HCT116 (cell line): Measurements from ENCODE around the gene UBE2O. TPM values are rescaled to one million over a fixed set of nuclear protein-coding genes. Genes with fewer than 3 reads are reported as not detected.

Experiments used
- ATAC-seq: fragments of 200-7000 bp; cut with Tn5 transposase; 2 replicates; pipeline ENCODE4 v1.9.1; 2020; ENCODE audit warnings: mild to moderate bottlenecking, moderate library complexity
- BruUV-seq: library from RNA; stranded (reverse); fragments of 400-500 nt; replicated peaks from 2 replicates; lab custom pipeline; 2021; lab: Mats Ljungman, UMichigan
- CTCF ChIA-PET: fragments of 300-600 bp; sonication (Branson Sonifier 250); formaldehyde crosslinking; loops from one replicate; lab custom pipeline; 2021; ENCODE audit warnings: antibody characterized with exemption; lab: Charles Lee
- POLR2A ChIA-PET: fragments of 300-600, 350-600 bp; sonication (Branson Sonifier 250); formaldehyde crosslinking; loops from one replicate; lab custom pipeline; 2021; ENCODE audit warnings: antibody characterized with exemption; lab: Charles Lee
- RAD21 ChIA-PET, 2 experiments: fragments of 300-600 bp; sonication (Branson Sonifier 250); formaldehyde crosslinking; loops; one replicate each; lab custom pipeline; 2023; ENCODE audit warnings: low total read pairs in 2 of 2; ENCODE audit not compliant: uncharacterized antibody in 2 of 2, unreplicated experiment in 2 of 2, low non-redundant PET in 1 of 2; lab: Charles Lee
- DNase-seq: peaks from one replicate; pipeline ENCODE4 v3.0.0-alpha.2; 2010; ENCODE audit warnings: low read depth, low spot score
- H2AFZ ChIP-seq: fragments of 200-600 bp; shearing (Covaris generic), sonication (generic); 2 replicates; pipeline ENCODE4 v1.6.1; 2017; ENCODE audit warnings: low read depth, mixed run types, mixed read lengths, antibody characterized with exemption, low read length; ENCODE audit not compliant: poor library complexity, severe bottlenecking
- H3K27ac ChIP-seq: 2 replicates; pipeline ENCODE4 v1.5.1; 2012; ENCODE audit warnings: low read depth, low read length
- H3K27me3 ChIP-seq: fragments of 200-600 bp; sonication (generic); 2 replicates; pipeline ENCODE4 v1.6.1; 2016; ENCODE audit warnings: mixed run types, low read length, mixed read lengths; ENCODE audit not compliant: insufficient read depth
- H3K36me3 ChIP-seq, 2 experiments: fragments of 200-500 bp in 1 of 2; fragments of 200-600 bp in 1 of 2; sonication (Bioruptor generic) in 1 of 2; sonication (generic) in 1 of 2; 2 replicates each; pipeline versions ENCODE4 v1.5.1 to v1.6.1; 2014 to 2016; ENCODE audit warnings: low read length in 2 of 2, inconsistent platforms in 1 of 2, mixed read lengths in 1 of 2, mixed run types in 1 of 2; ENCODE audit not compliant: insufficient read depth in 2 of 2, control insufficient read depth in 1 of 2
- H3K4me1 ChIP-seq, 2 experiments: fragments of 200-600 bp in 1 of 2; sonication (generic) in 1 of 2; 2 replicates each; pipeline versions ENCODE4 v1.5.1 to v1.6.1; 2012 to 2017; ENCODE audit warnings: low read length in 2 of 2, inconsistent platforms in 1 of 2, mild to moderate bottlenecking in 1 of 2, mixed read lengths in 1 of 2, mixed run types in 1 of 2, moderate library complexity in 1 of 2; ENCODE audit not compliant: insufficient read depth in 2 of 2, control insufficient read depth in 1 of 2
- H3K4me2 ChIP-seq: fragments of 200-600 bp; sonication (generic); 2 replicates; pipeline ENCODE4 v1.6.1; 2017; ENCODE audit warnings: mixed run types, low read length, mixed read lengths
- H3K4me3 ChIP-seq, 2 experiments: fragments of 200-600 bp in 1 of 2; sonication (generic) in 1 of 2; replicated peaks in 1 of 2; 2 replicates each; pipeline ENCODE4 v1.5.1; 2011 to 2016; ENCODE audit warnings: low read length in 2 of 2, control low read depth in 1 of 2, low read depth in 1 of 2, mild to moderate bottlenecking in 1 of 2, mixed read lengths in 1 of 2, mixed run types in 1 of 2
- H3K79me2 ChIP-seq: fragments of 200-600 bp; sonication (generic); 2 replicates; pipeline ENCODE4 v1.6.1; 2017; ENCODE audit warnings: mild to moderate bottlenecking, mixed run types, low read length, moderate library complexity, mixed read lengths; ENCODE audit not compliant: insufficient read depth
- H3K9ac ChIP-seq: fragments of 200-600 bp; sonication (generic); 2 replicates; pipeline ENCODE4 v1.6.1; 2016; ENCODE audit warnings: low read length, mixed read lengths
- H3K9me2 ChIP-seq: fragments of 200-600 bp; sonication (generic), shearing (Covaris generic); 2 replicates; pipeline ENCODE4 v1.6.1; 2017; ENCODE audit warnings: mixed run types, mild to moderate bottlenecking, moderate library complexity; ENCODE audit not compliant: insufficient read depth
- H3K9me3 ChIP-seq, 2 experiments: fragments of 200-500 bp in 1 of 2; fragments of 200-600 bp in 1 of 2; sonication (Bioruptor generic) in 1 of 2; sonication (generic) in 1 of 2; 2 replicates each; pipeline ENCODE4 v1.6.1; 2014 to 2017; ENCODE audit warnings: low read length in 2 of 2, mixed read lengths in 2 of 2, inconsistent platforms in 1 of 2, low read depth in 1 of 2, mild to moderate bottlenecking in 1 of 2, mixed run types in 1 of 2, moderate library complexity in 1 of 2; ENCODE audit not compliant: control insufficient read depth in 1 of 2, insufficient read depth in 1 of 2
- H4K20me1 ChIP-seq: fragments of 200-600 bp; sonication (generic), shearing (Covaris generic); 2 replicates; pipeline ENCODE4 v1.6.1; 2017; ENCODE audit warnings: mixed run types, mild to moderate bottlenecking, moderate library complexity; ENCODE audit not compliant: insufficient read depth
- EZH2 ChIP-seq: fragments of 200-600 bp; sonication (generic); IDR thresholded peaks from 2 replicates; pipeline ENCODE4 v1.6.1; 2017; ENCODE audit warnings: antibody characterized with exemption, mixed run types
- EZH2phosphoT487 ChIP-seq: fragments of 200-600 bp; IDR thresholded peaks from 2 replicates; pipeline ENCODE4 v1.6.1; 2018; ENCODE audit warnings: antibody characterized with exemption, borderline replicate concordance
- FOSL1 ChIP-seq: IDR thresholded peaks from 2 replicates; pipeline ENCODE4 v1.6.1; 2012; ENCODE audit warnings: low read depth
- SP1 ChIP-seq: IDR thresholded peaks from 2 replicates; pipeline ENCODE4 v1.6.1; 2012; ENCODE audit warnings: low read depth
- TCF7L2 ChIP-seq: IDR thresholded peaks from 2 replicates; pipeline ENCODE4 v1.7.0; 2011; ENCODE audit warnings: borderline replicate concordance, inconsistent platforms; ENCODE audit not compliant: insufficient read depth, insufficient read length; ENCODE audit errors: extremely low read depth
- ZBTB33 ChIP-seq: IDR thresholded peaks from 2 replicates; pipeline ENCODE4 v1.6.1; 2011; ENCODE audit warnings: mild to moderate bottlenecking, low read length, moderate library complexity; ENCODE audit not compliant: insufficient replicate concordance; ENCODE audit errors: extremely low read depth
- intact Hi-C: fragments of 100-400 bp; cut with micrococcal nuclease; formaldehyde crosslinking; loops from 2 replicates; pipeline ENCODE4 v1.10.0; 2022
- total RNA-seq: library from RNA; stranded (reverse); gene quantifications from one replicate; pipeline ENCODE4 v1.2.1, GENCODE V29; 2021; ENCODE audit not compliant: unreplicated experiment

The UBE2O gene
- total RNA-seq, 1 experiment from 2014 or later: 59.1 TPM

GRCh38 chr17:76434870-76435269 is 18.1 kb downstream of the UBE2O start:
- Histone ChIP-seq H3K4me1 (peaks cover 0 to 11% of the 10 kb centered on the region in 2 experiments; a peak in 1 of 4 replicates), H4K20me1 (peaks cover 23% of the 10 kb centered on the region; the same call in 1 of the 2 replicates), H2AFZ (no peak overlapping the region), H3K9ac (no peak overlapping the region), H3K27ac (no peak overlapping the region), H3K9me3 (no peaks in the 10 kb centered on the region), H3K4me3 (no peak overlapping the region), H3K36me3 (no peaks in the 10 kb centered on the region), H3K4me2 (no peak overlapping the region), H3K27me3 (no peaks in the 10 kb centered on the region), H3K79me2 (peaks cover 97% of the 10 kb centered on the region), H3K9me2 (no peaks in the 10 kb centered on the region)
- ChIA-PET POLR2A (no interaction called here), CTCF (interaction anchor here (0.5 to 1.4 kb wide), 7 partner anchors 24 to 253 kb away, joined by 3 to 9 read pairs (median 4); no protein-coding TSS in a partner anchor), RAD21 (interaction anchor here in 1 of 2 experiments (0.5 kb wide), 1 partner anchor 772 kb away, joined by 3 read pairs; no protein-coding TSS in a partner anchor)
- no TSS peak for BruUV-seq
- DNase-seq (no peak), ATAC-seq (no peak)
- intact Hi-C loops: no loop called here
- TF ChIP-seq TCF7L2: no peak
- no peak for TF ChIP-seq EZH2phosphoT487
- no peak for TF ChIP-seq FOSL1
- no peak for TF ChIP-seq EZH2

GRCh38 chr17:76433693-76434092 is 19.3 kb downstream of the UBE2O start:
- ChIA-PET POLR2A (no interaction called here), RAD21 (no interaction called here), CTCF (no interaction called here)
- no peak overlapping the region for H3K4me2 ChIP-seq
- no peak for ATAC-seq
- peaks cover 0 to 11% of the 10 kb centered on the region in 2 experiments; a peak in 1 of 4 replicates for H3K4me1 ChIP-seq
- no peaks in the 10 kb centered on the region for H3K9me3 ChIP-seq
- no peak overlapping the region for H3K9ac ChIP-seq
- no peak overlapping the region for H3K4me3 ChIP-seq
- no peaks in the 10 kb centered on the region for H3K27me3 ChIP-seq
- BruUV-seq: no TSS peak
- no peak for TF ChIP-seq FOSL1
- TF ChIP-seq ZBTB33: no peak
- TF ChIP-seq SP1: no peak
- no peak for TF ChIP-seq TCF7L2
- no peaks in the 10 kb centered on the region for H3K36me3 ChIP-seq
- no peak overlapping the region for H3K27ac ChIP-seq
- peaks cover 23% of the 10 kb centered on the region; the same call in 1 of the 2 replicates for H4K20me1 ChIP-seq
- H3K9me2 ChIP-seq: no peaks in the 10 kb centered on the region
- peaks cover 93% of the 10 kb centered on the region for H3K79me2 ChIP-seq
- intact Hi-C loops: no loop called here
- H2AFZ ChIP-seq: no peak overlapping the region
- no peak for DNase-seq
